PC-9 (cell line): Measurements from ENCODE around the gene PTGFRN.

Experiments used
- CTCF ChIP-seq: fragments of 200-600 bp; sonication (generic); conservative IDR thresholded peaks from 2 replicates; pipeline ENCODE4 v1.6.1; 2017; ENCODE audit warnings: mixed run types, antibody characterized with exemption, mild to moderate bottlenecking, moderate library complexity
- EZH2 ChIP-seq: fragments of 200-600 bp; sonication (generic); IDR thresholded peaks from 2 replicates; pipeline ENCODE4 v1.8.0; 2017; ENCODE audit warnings: antibody characterized with exemption, low read depth

GRCh38 chr1:116902723-116903383 lies 6.9 kb upstream of the PTGFRN start:
- TF ChIP-seq EZH2 = no peak
- TF ChIP-seq CTCF = no peak
